ENCODE data around the gene IMMP2L.

Gene IMMP2L

GRCh38 chr7:111568419-111568818 is 6.1 kb upstream of the IMMP2L start:
- Histone ChIP-seq H4K20me1 (ENCODE audit: low read depth, low read length) (no peaks in the 10 kb centered on the region), H3F3A (ENCODE audit: insufficient read depth) (no peaks in the 10 kb centered on the region), H3K9me3 (ENCODE audit: insufficient read depth, low read length) (peaks cover 10% of the 10 kb centered on the region; the same call in 1 of the 2 replicates), H3K9ac (ENCODE audit: low read length) (no peak overlapping the region), H3K27ac (ENCODE audit: low read depth, low read length) (no peak overlapping the region), H3K79me2 (ENCODE audit: insufficient read depth, low read length) (no peaks in the 10 kb centered on the region), H3K27me3 (ENCODE audit: low read length) (no peaks in the 10 kb centered on the region), H3K4me2 (ENCODE audit: low read depth, low read length, poor library complexity, severe bottlenecking) (no peak overlapping the region), H3K9me2 (replicated peaks; ENCODE audit: insufficient read depth, low read length) (no peaks in the 10 kb centered on the region), H2AFZ (ENCODE audit: low read depth, low read length, severe bottlenecking) (no peak overlapping the region), H3K36me3 (ENCODE audit: low read length) (no peaks in the 10 kb centered on the region), H3K4me3 (ENCODE audit: insufficient read depth, low read length, poor library complexity, severe bottlenecking) (no peak overlapping the region)
- TF ChIP-seq CTCF (IDR thresholded peaks at IDR 0.05; ENCODE audit: insufficient read depth, low read length, poor library complexity, severe bottlenecking) (no peak), EZH2phosphoT487 (conservative IDR thresholded peaks at IDR 0.05; ENCODE audit: low read length) (no peak)

DNA sequence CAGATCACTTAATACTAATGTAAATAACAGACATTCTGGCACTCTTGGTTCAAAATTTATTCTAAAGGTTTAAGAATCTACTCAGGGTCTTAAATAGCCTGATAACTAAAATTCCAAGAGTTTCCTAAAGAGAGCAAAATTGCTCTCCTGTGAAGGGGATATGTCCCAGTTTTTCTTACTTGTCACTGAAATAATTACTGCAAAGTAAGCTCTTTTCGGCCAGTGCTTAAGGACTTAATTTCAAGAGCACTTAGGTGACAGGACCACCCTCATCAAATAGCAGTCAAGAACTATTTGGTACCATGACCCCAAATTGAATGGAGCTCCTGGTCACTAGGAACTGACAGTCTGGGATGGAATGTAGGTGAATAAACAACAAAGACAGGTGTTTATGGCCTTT is 1.8 kb upstream of the IMMP2L start:
- H3K27ac ChIP-seq (ENCODE audit: low read depth, low read length): no peak overlapping the region
- H2AFZ ChIP-seq (ENCODE audit: low read depth, low read length, severe bottlenecking): no peak overlapping the region
- H4K20me1 ChIP-seq (ENCODE audit: low read depth, low read length): no peaks in the 10 kb centered on the region
- peaks cover 10% of the 10 kb centered on the region; the same call in 1 of the 2 replicates for H3F3A ChIP-seq (ENCODE audit: insufficient read depth)
- no peaks in the 10 kb centered on the region for H3K9me3 ChIP-seq (ENCODE audit: insufficient read depth, low read length)
- no peaks in the 10 kb centered on the region for H3K9me2 ChIP-seq (replicated peaks; ENCODE audit: insufficient read depth, low read length)
- H3K9ac ChIP-seq (ENCODE audit: low read length): no peak overlapping the region
- H3K4me3 ChIP-seq (ENCODE audit: insufficient read depth, low read length, poor library complexity, severe bottlenecking): no peak overlapping the region
- H3K4me2 ChIP-seq (ENCODE audit: low read depth, low read length, poor library complexity, severe bottlenecking): no peak overlapping the region
- H3K36me3 ChIP-seq (ENCODE audit: low read length): no peaks in the 10 kb centered on the region
- no peak for TF ChIP-seq CTCF (IDR thresholded peaks at IDR 0.05; ENCODE audit: insufficient read depth, low read length, poor library complexity, severe bottlenecking)
- H3K79me2 ChIP-seq (ENCODE audit: insufficient read depth, low read length): peaks cover 14% of the 10 kb centered on the region
- no peaks in the 10 kb centered on the region for H3K27me3 ChIP-seq (ENCODE audit: low read length)

- no peak for TF ChIP-seq CTCF (IDR thresholded peaks at IDR 0.05; ENCODE audit: insufficient read depth, low read length, poor library complexity, severe bottlenecking)
- no peak for TF ChIP-seq EZH2phosphoT487 (conservative IDR thresholded peaks at IDR 0.05; ENCODE audit: low read length)
- Histone ChIP-seq H3K27ac (ENCODE audit: low read depth, low read length) (peak overlapping the region; percentile 59), H3K79me2 (ENCODE audit: insufficient read depth, low read length) (peaks cover 14% of the 10 kb centered on the region), H4K20me1 (ENCODE audit: low read depth, low read length) (no peaks in the 10 kb centered on the region), H3K9ac (ENCODE audit: low read length) (peak overlapping the region; percentile 72), H3K9me3 (ENCODE audit: insufficient read depth, low read length) (no peaks in the 10 kb centered on the region), H3K4me2 (ENCODE audit: low read depth, low read length, poor library complexity, severe bottlenecking) (peak overlapping the region; percentile 72), H2AFZ (ENCODE audit: low read depth, low read length, severe bottlenecking) (peak overlapping the region; percentile 64), H3K4me3 (ENCODE audit: insufficient read depth, low read length, poor library complexity, severe bottlenecking) (peak overlapping the region; percentile 61), H3F3A (ENCODE audit: insufficient read depth) (peaks cover 10% of the 10 kb centered on the region; the same call in 1 of the 2 replicates), H3K36me3 (ENCODE audit: low read length) (peaks cover 11% of the 10 kb centered on the region; the same call in 1 of the 2 replicates), H3K27me3 (ENCODE audit: low read length) (no peaks in the 10 kb centered on the region), H3K9me2 (replicated peaks; ENCODE audit: insufficient read depth, low read length) (no peaks in the 10 kb centered on the region)
Observed at GRCh38 chr7:111561654-111561903, 713 bp downstream of the IMMP2L start.

Measured in SU-DHL-6 (cell line).